ENCODE measurements around the gene EIPR1.
"Not testable (repeated sequence)": the region's sequence is repeated elsewhere in the genome, so short reads cannot be mapped to it uniquely, and the experiment has no call there.

EIPR1 gene

GRCh38 chr2:3208179-3208578 is 169.4 kb downstream of the EIPR1 start:
- DNase-seq, result no peak

DNA sequence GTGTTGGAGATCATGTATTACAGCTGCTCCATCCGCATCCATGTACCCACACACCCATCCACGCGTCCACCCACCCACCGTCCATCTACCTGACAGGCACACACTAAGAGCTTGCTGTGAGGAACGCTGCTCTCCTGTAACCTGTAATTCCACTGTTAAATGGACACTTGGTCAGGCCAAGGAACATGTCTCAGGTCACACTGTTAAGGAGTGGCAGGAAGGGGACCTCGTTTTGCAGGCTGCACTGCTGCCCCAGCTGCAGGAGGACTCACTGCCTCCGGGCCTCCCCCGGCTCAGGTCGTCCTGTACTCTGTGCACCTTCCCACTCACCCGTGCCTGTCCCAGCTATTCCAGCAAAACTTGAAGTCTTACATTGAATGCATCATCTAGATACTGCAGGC is 170.5 kb downstream of the EIPR1 start:
- no peak for DNase-seq

GRCh38 chr2:3205845-3206244 is 171.8 kb downstream of the EIPR1 start:
- no peak for DNase-seq

DNA sequence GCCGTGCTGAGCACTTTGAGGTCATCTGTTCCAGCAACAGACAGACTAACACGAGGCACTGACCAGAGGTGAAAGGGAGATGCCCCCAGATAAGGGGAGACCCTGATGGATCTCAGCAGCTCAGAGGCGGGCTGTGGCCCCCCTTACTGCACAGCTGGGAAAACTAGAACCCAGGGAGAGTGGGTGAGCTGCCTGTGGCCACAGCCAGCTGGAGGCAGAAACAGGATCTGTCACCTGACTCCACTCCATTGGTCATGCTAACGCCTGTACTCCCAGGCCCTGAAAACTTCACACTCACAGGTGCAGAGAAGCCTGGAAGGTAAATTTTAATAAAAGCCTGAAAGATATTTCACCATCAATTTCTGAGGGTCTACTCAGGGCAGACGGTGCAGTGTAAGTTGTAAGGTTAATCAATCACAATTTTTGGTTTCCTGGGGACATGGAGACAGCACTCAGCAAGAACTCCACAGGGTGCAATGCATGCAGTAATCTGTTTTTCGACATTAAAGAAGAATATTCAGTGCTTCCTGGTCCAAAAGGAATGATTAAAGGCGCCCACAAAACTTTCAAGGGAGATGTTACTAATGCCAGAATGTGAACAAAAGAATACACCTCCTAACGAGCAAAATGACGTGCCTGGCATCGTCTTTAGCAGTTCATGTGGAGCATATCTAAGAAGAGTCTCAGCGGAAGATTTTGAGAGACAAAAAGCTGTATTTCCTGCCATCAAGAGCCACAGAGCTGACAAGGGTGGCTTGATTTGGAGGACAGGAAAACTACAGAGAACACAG is 173.4 kb downstream of the EIPR1 start:
- DNase-seq, result no peak

- no peak for DNase-seq
Measured at GRCh38 chr2:3203497-3204019, 174.1 kb downstream of the EIPR1 start.

DNA sequence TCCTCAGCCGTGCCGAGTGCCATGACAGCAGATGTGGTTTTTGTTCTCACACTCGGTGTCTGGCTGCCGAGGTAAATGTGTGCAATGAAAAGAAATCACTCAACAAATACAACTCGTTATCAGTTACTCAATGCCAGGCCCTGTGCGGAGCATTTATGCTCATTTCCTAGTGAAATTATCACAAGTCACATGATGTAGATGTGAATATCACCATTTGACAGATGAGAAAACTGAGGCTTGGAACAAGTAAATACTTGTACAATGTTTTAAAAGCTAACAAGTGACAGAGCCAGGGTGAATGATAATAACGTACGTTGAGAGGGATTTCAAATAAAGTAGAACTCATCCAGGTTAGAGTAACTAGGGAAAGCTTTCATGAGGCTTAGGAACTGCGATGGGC is 174.7 kb downstream of the EIPR1 start:
- DNase-seq, result no peak

DNA sequence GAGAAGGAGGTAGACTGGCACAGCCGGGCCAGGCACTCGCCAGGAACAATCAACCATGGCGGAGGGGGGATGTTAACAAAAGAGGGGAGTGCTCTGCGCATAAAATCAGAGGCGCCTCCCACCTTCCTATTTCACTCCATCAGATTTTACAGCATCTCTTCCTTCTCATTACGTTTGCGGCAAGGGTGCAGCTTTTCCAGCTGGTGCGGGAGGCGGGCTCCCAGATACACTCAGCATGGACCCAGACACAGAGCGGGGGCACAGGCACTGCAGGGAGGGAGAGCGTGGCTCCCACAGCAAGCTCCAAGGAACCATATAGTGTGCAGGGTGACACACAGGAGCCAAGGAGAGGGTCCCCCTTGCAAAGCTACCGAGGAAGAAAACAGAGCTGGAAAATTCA is 176.3 kb downstream of the EIPR1 start:
- no peak for DNase-seq

DNA sequence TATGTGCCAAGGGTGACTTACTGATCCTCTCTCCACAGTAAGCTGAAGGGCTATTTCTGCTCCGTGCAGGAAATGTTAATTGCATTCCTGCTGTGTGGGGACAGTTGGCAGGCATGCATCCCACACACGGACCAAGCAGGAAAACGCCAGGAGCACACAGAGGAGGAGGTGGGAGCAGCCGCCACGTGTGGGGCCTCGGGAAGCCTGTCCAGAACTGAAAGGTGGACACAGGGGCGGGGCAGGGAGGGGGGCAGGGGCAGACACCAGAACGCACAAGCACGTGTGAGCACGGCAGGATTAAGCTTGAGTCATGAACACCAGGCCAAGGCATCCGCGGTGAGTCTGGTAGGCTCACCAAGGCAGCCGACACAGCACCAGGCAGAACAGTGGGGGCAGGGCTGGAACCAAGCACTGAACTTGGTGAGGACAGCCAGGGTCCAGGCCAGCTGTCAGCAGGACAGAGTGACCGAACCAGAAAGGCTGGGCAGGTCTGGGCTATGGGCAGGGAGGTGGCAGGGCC is 177.1 kb downstream of the EIPR1 start:
- no peak for DNase-seq

DNA sequence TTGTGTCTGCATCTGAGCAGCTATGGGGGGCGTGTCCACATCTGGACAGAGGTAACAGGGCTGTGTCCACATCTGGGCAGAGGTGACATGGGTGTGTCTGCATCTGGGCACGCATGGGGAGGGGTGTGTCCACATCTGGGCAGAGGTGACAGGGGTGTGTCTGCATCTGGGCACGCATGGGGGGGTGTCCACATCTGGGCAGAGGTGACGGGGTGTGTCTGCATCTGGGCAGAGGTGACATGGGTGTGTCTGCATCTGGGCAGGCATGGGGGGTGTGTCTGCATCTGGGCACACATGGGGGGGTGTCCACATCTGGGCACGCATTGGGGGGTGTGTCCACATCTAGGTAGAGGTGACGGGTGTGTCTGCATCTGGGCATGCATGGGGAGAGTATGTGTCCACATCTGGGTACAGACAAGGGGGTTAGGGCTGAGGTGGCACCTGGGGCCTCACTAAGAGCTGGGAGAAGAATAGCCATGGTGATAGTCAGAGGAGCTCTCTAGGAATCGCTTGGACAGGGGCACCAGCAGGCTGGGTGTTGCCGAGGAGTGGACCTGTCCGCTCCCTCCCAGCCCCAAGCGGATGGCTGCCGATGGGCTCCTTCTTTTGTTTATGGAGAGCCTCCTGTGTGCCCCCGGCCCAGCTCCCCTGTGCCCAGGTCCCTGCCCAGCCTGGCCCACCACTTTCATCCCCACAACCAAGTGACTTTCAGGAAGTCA is 177.8 kb downstream of the EIPR1 start:
- no peak for DNase-seq

GRCh38 chr2:3198671-3199192 is 178.9 kb downstream of the EIPR1 start:
- not testable (repeated sequence) for DNase-seq

DNA sequence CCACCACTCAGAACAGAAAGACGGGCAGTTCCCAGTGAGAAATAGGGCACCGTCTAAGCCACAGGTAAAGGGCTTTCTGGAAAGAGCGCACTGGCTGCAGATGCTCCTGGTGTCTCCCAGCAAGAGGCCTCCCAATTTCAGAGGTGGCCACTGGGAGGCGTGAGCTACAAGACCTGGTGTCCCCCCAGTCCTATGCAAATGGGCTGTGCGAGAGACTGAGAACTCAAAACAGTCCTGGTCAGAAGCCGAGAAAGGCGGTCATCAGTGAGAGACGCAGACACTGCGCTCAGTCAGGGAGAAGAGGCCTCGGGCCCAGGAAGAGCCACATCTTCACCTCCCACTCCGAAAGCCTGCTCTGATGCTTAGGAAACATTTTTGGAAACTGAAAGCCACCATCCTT is 179.5 kb downstream of the EIPR1 start:
- peak; percentile 16 for DNase-seq

- DNase-seq, result no peak
Measured at GRCh38 chr2:3197308-3197707, 180.3 kb downstream of the EIPR1 start.

DNA sequence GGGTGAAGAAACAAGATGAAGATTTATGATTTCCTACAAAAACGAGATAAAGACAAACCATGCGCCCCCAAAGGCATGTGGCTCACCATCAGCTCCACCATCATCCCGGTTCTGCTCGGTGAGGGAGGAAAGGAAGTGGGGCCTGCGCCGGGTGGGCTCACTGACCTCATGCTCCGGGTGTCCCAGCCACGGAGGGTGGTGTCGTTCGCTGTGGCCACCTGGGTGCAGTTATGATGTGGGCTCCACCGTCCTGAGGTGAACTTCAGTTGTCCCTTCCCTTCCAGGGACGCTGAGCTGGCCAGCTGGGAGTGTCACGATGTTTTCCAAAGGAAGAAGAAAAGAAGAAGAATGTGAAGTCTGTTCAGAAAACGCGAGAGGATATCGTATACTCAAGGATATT is 180.9 kb downstream of the EIPR1 start:
- DNase-seq, result no peak

DNA sequence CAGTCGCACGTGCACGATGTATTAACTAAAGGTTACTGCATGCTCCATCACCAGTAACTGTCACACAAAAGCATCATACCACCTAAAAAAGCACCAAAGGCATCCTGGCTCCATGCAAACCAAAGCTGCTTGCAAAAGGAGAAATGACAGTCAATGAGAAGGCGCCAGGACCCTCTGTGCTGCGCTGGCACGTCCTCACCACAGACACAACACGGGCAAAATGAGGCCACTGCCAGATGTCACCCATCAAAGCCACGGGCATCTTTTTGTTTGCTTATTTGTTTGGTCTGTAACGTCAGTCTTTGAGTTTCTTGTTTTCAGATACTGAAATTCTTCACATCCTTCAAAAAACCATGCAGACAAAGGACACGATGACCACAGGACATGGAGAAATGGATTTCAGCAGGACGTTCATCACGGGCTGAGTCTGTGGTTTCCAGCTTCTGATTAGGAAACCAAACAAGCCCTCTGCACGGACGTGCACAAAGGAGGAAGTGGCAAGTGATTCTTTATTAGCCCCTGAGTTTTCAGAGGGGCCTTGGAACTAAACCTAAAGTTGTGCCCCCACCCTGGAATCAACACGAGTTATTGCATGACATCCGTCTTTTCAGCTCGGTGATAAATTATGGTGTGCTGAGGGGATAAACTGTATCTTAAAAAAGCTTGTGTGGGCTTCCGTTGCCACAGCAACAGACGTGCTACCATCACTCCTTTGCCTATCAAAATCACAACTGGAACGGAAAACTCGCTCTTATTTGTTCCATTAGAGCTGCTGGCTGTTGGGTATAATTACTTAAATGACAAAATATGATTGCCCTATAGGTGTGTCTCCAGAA is 181.8 kb downstream of the EIPR1 start:
- no peak for DNase-seq

DNA sequence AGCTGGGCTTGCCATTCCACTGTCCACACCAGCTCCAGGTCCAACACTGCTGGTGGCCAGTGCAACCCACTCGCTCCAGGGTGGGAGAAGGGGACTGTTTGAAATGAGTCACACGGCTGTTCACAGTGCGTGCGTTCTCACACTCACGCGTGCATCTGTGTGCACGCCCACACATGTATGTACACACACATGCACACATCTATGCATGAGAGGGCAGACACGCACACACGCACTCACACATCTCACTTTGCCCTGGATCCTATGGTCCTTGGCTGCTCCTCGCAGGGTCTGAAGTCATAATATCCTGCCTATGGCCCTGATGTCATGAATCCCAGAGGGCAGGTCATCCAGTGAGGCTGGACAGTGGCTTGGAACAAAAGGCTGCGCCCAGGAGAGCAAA is 182.8 kb downstream of the EIPR1 start:
- DNase-seq, result no peak

- no peak for DNase-seq
Measured at GRCh38 chr2:3193443-3194330, 183.9 kb downstream of the EIPR1 start.

- DNase-seq, result no peak
Measured at GRCh38 chr2:3192920-3193319, 184.7 kb downstream of the EIPR1 start.

DNA sequence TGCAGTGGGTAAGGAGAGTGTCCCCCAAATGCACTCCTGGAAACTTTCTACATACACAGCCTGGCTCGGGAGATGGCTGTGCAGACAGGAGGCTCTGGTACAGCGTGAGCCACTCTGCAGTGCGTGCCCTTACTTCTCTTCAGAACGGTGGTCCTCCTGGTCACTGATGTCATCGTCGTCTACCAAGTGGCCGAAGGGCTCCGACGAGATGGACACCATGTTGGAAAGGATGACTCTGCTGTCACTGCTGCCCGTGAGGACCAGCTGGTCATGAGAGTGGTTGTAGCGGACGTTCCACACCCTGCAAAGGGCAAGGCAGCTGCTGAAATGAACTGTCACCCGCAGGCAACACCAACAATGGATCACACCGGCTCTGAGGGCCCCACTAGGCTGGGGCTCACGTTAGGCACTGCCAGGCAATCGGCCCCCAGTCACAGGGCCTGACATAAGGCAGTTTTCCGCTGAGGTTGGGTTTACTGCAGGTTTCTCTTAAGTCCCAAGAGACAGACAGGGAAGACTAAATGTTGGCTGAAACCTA is 185.3 kb downstream of the EIPR1 start:
- DNase-seq, result no peak

DNA sequence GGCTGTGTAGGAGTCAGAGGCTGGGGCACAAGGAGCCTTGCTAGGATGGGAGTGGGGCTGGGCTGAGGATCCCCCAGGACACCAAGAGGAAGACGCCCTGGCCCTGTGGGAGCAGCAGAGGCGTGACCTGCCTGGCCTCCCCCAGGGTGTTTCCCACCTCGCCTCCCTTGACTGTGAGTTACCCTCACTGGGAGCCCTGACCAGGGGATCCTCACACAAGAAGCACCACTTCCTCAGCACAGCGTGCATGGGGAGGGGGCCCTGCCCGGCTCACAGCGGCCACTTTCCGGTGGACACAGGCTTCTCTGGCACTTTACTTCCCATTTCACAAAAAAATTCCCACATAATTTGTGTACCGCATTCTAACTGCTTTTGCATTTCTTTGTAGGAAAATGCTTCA is 187.7 kb downstream of the EIPR1 start:
- DNase-seq, result no peak

- no peak for DNase-seq
Measured at GRCh38 chr2:3189076-3189591, 188.5 kb downstream of the EIPR1 start.

- no peak for DNase-seq
Measured at GRCh38 chr2:3188405-3188946, 189.1 kb downstream of the EIPR1 start.
